Measurements from ENCODE around the gene USP7. TPM values are rescaled to one million over a fixed set of nuclear protein-coding genes. Genes with fewer than 3 reads are reported as not detected.

USP7 gene
- total and polyA plus RNA-seq, 9 donors, result 41.3 to 71.1 (median 62.5) TPM

DNA sequence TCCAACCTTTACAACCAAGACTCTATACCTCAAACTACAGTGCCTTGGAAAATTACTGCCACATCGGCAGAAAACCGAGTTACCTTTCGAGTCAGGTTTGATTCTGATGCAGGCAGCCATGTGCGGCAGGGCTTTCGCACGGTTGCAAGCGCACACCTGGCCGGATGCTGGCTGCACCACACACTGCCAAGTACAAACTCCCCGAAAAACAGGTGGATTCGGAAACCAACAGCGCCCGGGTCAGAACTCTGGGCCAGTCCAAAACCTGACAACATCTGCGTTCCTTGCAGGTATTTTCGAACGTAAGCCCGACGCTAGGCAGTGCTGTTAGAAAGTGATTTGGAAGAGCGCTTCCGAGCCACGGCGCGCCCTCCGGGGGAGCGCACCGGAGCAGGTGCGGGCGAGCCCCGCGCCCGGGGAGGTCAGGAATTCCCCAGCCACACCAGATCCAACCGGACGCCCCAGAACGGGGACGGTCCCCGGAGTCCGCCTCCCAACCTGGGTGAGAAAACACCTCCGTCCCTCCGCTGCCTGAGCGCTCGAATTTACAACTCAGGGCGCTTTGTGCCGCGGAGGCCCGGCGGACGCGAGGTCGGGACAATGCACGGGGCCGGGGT lies 1.2 kb downstream of the USP7 start:
- Histone ChIP-seq H3K9me3 (replicated peaks; ENCODE audit: control insufficient read depth, low read depth, low read length) (no peaks in the 10 kb centered on the region), H3K36me3 (ENCODE audit: control insufficient read depth, insufficient read depth, low read length) (no peaks in the 10 kb centered on the region), H3K4me3 (ENCODE audit: low read length) (peak overlapping the region; percentile 63), H3K27ac (ENCODE audit: low read length) (peak overlapping the region; percentile 6), H3K27me3 (ENCODE audit: control insufficient read depth, insufficient read depth, low read length) (peaks cover 2% of the 10 kb centered on the region), H3K4me1 (ENCODE audit: control insufficient read depth, insufficient read depth, low read length) (peaks cover 44% of the 10 kb centered on the region)
- no peak for DNase-seq
- 1% methylated on average over 43 of the region's 50 CpGs for WGBS (ENCODE audit: insufficient coverage)

DNA sequence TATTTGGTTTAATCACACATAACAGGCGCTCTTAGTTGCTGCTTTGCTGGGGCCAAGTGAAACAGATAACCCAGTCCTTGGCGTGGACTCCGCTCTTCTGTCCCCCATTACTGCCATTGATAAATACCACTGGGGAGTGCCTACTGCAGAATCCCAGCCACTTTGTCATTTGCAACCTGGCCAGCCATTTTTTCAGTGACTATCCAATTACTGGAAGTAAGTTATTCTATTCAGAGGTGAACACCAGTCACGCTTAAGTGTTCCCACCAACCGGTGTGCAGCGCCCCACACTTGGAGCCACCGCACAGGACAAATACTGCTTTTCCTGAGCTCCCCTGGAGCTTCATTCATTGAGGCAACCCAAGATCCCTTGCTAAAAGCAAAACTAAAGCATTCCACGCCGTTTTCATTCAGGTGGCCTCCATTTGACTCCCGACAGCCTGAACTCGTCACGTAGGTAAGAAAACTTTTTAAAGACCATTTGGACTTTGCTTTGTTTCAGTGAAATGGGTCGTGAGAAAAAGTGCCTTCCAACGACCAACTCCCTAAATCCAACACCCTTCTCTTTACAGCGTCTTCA lies 1.8 kb downstream of the USP7 start:
- no peak overlapping the region for H3K27ac ChIP-seq (ENCODE audit: low read length)
- H3K4me1 ChIP-seq (ENCODE audit: control insufficient read depth, insufficient read depth, low read length), result peaks cover 44% of the 10 kb centered on the region
- H3K27me3 ChIP-seq (ENCODE audit: control insufficient read depth, insufficient read depth, low read length), result peaks cover 1% of the 10 kb centered on the region
- H3K36me3 ChIP-seq (ENCODE audit: control insufficient read depth, insufficient read depth, low read length), result no peaks in the 10 kb centered on the region
- H3K4me3 ChIP-seq (ENCODE audit: low read length), result peak overlapping the region; percentile 63
- WGBS (ENCODE audit: insufficient coverage), result 43% methylated on average over 8 of the region's 15 CpGs
- no peak for DNase-seq
- no peaks in the 10 kb centered on the region for H3K9me3 ChIP-seq (replicated peaks; ENCODE audit: control insufficient read depth, low read depth, low read length)

DNA sequence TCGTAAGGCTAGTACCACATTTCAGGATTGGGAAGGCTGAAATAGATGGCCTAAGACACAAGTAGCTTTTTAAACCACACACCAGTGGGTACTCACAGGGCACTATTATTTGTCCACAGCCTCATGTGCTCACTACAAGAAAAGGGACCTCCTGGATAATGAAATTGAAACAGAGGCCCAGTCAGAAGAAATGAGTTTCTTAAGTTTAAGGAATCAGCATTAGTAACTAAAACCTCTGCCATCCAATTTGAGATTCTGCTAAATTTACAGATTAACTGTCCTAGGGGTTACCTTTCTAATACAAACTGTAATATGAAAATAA lies 3.0 kb downstream of the USP7 start:
- peaks cover 56% of the 10 kb centered on the region for H3K4me1 ChIP-seq (ENCODE audit: control insufficient read depth, insufficient read depth, low read length)
- H3K27me3 ChIP-seq (ENCODE audit: control insufficient read depth, insufficient read depth, low read length), result no peaks in the 10 kb centered on the region
- H3K4me3 ChIP-seq (ENCODE audit: low read length), result no peak overlapping the region
- H3K36me3 ChIP-seq (ENCODE audit: control insufficient read depth, insufficient read depth, low read length), result no peaks in the 10 kb centered on the region
- no peaks in the 10 kb centered on the region for H3K9me3 ChIP-seq (replicated peaks; ENCODE audit: control insufficient read depth, low read depth, low read length)
- no peak for DNase-seq
- H3K27ac ChIP-seq (ENCODE audit: low read length), result no peak overlapping the region
- WGBS (ENCODE audit: insufficient coverage), result no CpG with 5 or more reads among the region's 1 CpG

DNA sequence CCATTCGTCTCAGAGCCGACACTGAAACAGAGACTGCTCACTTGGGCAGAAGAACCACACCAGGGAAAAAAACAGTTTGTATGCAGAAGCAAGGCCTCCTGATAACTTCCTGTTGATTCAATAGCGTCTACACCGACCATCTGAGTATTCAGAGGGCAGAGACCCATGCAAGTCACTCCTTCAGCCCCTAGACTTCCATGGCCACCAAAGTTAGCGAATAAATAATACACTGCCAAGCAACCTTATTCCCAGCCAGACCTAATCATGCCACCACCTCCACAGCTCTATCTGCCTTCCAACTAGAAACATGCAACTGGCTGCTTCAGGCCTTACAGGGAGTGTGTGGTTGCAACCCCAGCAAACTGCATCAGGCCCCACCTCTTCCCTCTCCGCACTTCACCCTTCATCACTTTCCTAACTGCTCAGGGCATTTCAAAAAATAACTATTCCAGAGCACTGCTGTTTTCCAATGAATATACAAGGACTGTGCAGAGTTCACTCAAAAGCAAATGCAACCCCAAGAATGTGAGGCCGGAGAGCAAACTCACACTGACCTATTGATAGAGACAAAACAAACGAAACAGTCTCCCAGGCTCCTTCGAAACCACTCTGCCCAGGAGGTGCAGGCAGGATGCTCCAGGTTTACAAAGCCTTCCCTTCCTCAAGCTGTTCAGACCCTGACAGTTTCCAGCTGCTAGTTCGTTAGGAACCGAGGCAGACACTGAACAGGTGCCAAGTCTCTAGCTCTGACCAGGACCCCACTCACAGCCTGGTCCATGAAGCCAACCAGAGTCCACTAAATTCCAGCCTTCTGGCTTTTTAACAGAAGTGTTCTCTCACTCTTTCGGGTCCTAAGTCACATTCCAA lies 3.6 kb downstream of the USP7 start:
- no peaks in the 10 kb centered on the region for H3K9me3 ChIP-seq (replicated peaks; ENCODE audit: control insufficient read depth, low read depth, low read length)
- no peaks in the 10 kb centered on the region for H3K36me3 ChIP-seq (ENCODE audit: control insufficient read depth, insufficient read depth, low read length)
- H3K27me3 ChIP-seq (ENCODE audit: control insufficient read depth, insufficient read depth, low read length), result no peaks in the 10 kb centered on the region
- peaks cover 57% of the 10 kb centered on the region for H3K4me1 ChIP-seq (ENCODE audit: control insufficient read depth, insufficient read depth, low read length)
- H3K27ac ChIP-seq (ENCODE audit: low read length), result no peak overlapping the region
- no peak for DNase-seq
- H3K4me3 ChIP-seq (ENCODE audit: low read length), result no peak overlapping the region
- 27% methylated on average over 11 of the region's 12 CpGs for WGBS (ENCODE audit: insufficient coverage)

DNA sequence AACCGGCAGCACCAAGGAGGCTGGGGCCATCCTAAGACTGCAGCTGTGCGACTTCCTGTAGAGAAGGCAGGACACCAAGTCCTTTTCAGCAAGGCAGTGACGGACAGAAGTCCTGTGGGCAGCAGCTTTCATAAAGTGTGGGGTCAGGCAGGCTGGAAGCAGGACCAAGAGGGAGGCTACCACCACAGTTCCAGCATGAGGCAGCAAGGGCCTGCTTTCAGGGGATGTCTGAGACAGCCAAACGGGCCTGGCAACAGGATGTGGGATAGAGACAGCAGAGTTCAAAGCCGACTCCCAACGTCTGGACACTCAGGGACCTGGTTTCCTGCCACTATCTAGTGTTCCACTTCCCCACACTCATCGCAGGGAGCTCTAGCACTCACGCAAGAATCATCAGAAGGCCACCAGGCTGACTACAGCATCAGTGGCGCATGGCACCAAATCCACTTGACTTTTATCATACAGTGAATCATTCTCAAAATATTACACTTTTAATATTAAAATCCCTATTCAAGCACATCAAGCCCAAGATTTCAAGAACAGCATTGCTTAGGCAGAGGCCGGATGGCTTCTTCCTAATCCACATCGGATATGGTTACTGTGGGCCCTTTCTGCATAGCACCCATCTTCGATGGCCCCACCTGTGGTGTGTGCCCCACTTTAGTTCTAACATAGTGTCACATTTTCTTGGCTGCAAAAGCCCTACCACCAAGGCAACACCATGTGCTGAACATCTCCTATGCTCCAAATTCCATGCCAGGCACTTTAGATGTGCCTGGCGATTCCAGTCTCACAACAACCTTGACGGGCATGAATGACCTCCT lies 5.2 kb downstream of the USP7 start:
- Histone ChIP-seq H3K9me3 (replicated peaks; ENCODE audit: control insufficient read depth, low read depth, low read length) (no peaks in the 10 kb centered on the region), H3K4me3 (ENCODE audit: low read length) (no peak overlapping the region), H3K27ac (ENCODE audit: low read length) (peak overlapping the region; percentile 29), H3K4me1 (ENCODE audit: control insufficient read depth, insufficient read depth, low read length) (peaks cover 52% of the 10 kb centered on the region), H3K36me3 (ENCODE audit: control insufficient read depth, insufficient read depth, low read length) (no peaks in the 10 kb centered on the region), H3K27me3 (ENCODE audit: control insufficient read depth, insufficient read depth, low read length) (no peaks in the 10 kb centered on the region)
- WGBS (ENCODE audit: insufficient coverage), result 56% methylated on average over 12 of the region's 14 CpGs
- DNase-seq, result peak; percentile 54

DNA sequence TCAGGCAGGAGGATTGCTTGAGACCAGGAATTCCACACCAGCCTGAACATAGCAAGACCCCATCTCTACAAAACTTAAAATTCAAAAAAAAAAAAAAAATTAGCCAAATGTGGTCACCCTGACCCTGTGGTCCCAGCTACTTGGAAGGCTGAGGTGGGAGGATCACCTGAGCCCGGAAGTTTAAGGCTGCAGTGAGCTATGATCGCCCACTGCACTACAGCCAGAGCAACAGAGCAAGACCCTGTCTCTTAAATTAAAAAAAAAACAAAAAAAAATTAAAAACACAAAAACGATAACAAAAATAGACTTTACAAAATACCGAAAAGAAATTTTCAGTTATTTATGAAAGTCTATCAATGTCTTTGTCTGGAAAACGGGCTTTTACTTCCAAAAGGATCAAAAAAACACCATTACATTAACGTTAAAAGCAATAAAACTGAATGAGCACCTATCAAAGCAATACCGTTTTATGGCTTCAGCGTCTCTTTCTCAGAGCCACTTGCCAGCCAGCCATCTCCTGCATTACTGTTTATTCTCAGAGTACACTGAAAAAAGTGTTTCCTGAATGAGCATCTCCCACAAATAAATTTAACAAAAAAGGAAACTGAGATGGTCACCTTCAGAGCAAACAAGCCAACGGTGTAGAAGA lies 6.1 kb downstream of the USP7 start:
- Histone ChIP-seq H3K9me3 (replicated peaks; ENCODE audit: control insufficient read depth, low read depth, low read length) (no peaks in the 10 kb centered on the region), H3K27me3 (ENCODE audit: control insufficient read depth, insufficient read depth, low read length) (no peaks in the 10 kb centered on the region), H3K27ac (ENCODE audit: low read length) (no peak overlapping the region), H3K4me3 (ENCODE audit: low read length) (no peak overlapping the region), H3K36me3 (ENCODE audit: control insufficient read depth, insufficient read depth, low read length) (no peaks in the 10 kb centered on the region), H3K4me1 (ENCODE audit: control insufficient read depth, insufficient read depth, low read length) (peaks cover 52% of the 10 kb centered on the region)
- WGBS (ENCODE audit: insufficient coverage), result 42% methylated on average over 4 of the region's 9 CpGs
- no peak for DNase-seq

DNA sequence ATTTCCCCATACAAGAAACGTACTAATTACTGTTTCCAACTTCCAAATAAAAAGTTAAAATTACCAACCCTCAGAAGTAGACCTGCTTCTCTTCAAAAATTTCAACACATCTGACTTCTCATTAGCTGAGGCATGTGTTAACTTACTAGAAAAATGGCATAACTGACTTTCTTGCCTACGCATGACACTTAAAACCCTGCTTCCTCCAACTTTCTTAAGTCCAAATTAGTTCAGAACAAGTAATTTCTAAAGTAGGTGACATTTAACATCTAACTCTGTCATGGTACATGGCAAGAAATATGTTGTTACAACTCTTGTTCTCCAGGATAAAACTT lies 6.7 kb downstream of the USP7 start:
- H3K27ac ChIP-seq (ENCODE audit: low read length), result no peak overlapping the region
- H3K9me3 ChIP-seq (replicated peaks; ENCODE audit: control insufficient read depth, low read depth, low read length), result no peaks in the 10 kb centered on the region
- H3K27me3 ChIP-seq (ENCODE audit: control insufficient read depth, insufficient read depth, low read length), result no peaks in the 10 kb centered on the region
- no peak for DNase-seq
- H3K4me3 ChIP-seq (ENCODE audit: low read length), result no peak overlapping the region
- H3K36me3 ChIP-seq (ENCODE audit: control insufficient read depth, insufficient read depth, low read length), result no peaks in the 10 kb centered on the region
- WGBS (ENCODE audit: insufficient coverage), result 57% methylated on average over 1 of the region's 2 CpGs
- H3K4me1 ChIP-seq (ENCODE audit: control insufficient read depth, insufficient read depth, low read length), result peaks cover 52% of the 10 kb centered on the region

DNA sequence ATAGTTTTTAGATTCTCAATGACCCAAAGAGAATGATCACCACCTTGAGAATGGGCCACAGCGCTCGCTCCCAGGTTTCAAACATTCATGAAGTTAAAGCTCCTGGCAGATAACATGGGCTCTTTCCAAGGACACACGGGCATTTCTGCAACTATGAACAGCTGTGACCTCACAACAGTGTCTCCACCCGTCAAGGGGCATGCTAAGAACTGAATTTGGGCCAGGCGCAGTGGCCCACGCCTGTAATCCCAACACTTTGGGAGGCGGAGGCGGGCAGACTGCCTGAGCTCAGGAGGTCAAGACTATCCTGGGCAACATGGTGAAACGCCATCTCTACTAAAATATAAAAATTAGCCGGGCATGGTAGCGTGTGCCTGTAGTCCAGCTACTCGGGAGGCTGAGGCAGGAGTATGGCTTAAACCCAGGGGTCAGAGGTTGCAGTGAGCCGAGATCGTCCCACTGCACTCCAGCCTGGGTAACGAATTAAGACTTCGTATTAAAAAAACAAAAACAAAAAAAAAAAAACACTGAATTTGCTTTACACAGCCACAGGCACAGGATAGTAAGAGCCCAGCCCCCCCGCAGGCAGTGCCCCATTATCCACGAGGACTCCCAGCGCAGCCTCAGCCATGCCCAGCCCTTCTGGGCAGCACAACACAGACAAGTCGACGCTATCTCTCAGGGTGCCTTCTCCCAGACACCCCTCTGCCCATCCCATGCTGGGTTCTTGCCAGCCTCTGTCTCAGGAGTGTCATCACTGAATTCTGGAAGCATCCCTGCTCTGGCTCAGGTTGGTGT lies 7.2 kb downstream of the USP7 start:
- Histone ChIP-seq H3K9me3 (replicated peaks; ENCODE audit: control insufficient read depth, low read depth, low read length) (no peaks in the 10 kb centered on the region), H3K4me3 (ENCODE audit: low read length) (no peak overlapping the region), H3K4me1 (ENCODE audit: control insufficient read depth, insufficient read depth, low read length) (peaks cover 48% of the 10 kb centered on the region), H3K27me3 (ENCODE audit: control insufficient read depth, insufficient read depth, low read length) (no peaks in the 10 kb centered on the region), H3K36me3 (ENCODE audit: control insufficient read depth, insufficient read depth, low read length) (no peaks in the 10 kb centered on the region), H3K27ac (ENCODE audit: low read length) (no peak overlapping the region)
- DNase-seq, result no peak
- WGBS (ENCODE audit: insufficient coverage), result 75% methylated on average over 13 of the region's 21 CpGs

DNA sequence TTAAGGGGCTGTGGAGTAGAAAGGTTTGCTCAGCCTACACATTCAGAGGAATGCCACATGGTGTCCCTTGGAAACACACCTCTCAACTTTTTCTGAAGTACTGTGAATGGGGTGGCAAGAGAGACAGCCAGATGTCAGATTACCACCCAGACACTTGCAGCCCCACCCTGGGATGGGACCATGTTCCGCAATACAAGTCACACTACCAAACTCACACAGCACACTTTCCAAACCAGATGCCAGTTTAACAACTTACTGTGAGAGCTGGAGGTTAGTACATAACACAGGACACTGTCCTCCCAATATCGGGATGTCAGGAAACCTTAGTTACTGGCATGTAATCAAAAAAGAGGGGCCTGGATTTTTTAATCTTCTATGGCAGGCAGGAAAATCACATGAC lies 7.9 kb downstream of the USP7 start:
- Histone ChIP-seq H3K9me3 (replicated peaks; ENCODE audit: control insufficient read depth, low read depth, low read length) (no peaks in the 10 kb centered on the region), H3K27me3 (ENCODE audit: control insufficient read depth, insufficient read depth, low read length) (no peaks in the 10 kb centered on the region), H3K4me3 (ENCODE audit: low read length) (no peak overlapping the region), H3K27ac (ENCODE audit: low read length) (no peak overlapping the region), H3K36me3 (ENCODE audit: control insufficient read depth, insufficient read depth, low read length) (no peaks in the 10 kb centered on the region), H3K4me1 (ENCODE audit: control insufficient read depth, insufficient read depth, low read length) (peaks cover 52% of the 10 kb centered on the region)
- WGBS (ENCODE audit: insufficient coverage), result no CpG with 5 or more reads among the region's 2 CpGs
- DNase-seq, result no peak
